GM18502 (cell line): ENCODE results near the gene HPF1.
A peak's percentile ranks its signal among the peaks of the same experiment; 100 is the strongest.
"Not testable (repeated sequence)": the region's sequence is repeated elsewhere in the genome, so short reads cannot be mapped to it uniquely, and the experiment has no call there.

Experiments used
- ATAC-seq: cut with Tn5 transposase; IDR thresholded peaks from one replicate; pipeline ENCODE4 v1.9.1; 2021; ENCODE audit warnings: mild to moderate bottlenecking; ENCODE audit not compliant: unreplicated experiment, poor library complexity

The HPF1 gene

DNA sequence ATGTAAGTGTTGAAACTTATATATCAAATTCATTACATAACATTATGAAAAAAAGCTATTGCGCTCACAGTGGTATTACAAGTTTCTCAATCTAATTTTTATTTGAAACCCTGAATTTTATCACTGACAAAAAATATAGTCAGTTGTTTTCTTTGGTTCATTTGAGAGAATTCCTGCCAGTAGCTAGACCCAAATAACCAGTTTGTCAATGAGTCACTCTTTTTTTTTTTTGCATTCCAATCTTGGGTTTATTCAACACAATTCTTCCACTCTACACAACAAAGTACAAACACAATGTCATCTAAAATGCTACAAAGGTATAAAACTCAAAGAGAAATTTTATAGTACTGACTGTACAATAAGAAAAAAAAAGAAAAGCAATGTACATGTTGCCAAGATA is 13.1 kb downstream of the HPF1 start:
- no peak for ATAC-seq

DNA sequence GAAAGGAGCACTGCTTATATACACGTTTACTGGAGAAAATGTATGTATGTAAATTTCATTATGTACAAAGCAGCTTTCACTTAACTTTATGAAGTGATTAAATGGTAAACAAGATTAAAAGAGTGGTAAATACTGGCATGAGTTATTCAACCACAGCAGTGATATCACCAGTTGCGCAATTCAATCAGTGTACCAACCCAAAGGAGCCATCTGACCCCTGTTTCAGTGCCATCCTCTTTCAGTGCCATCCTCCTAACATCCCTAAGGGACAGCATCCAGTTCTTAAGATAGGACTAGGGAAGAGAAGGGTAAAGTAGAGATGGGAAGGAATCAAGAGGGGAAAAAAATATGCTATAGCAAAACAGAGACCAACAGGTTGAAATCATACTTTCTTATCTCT is 16.2 kb downstream of the HPF1 start:
- no peak for ATAC-seq

DNA sequence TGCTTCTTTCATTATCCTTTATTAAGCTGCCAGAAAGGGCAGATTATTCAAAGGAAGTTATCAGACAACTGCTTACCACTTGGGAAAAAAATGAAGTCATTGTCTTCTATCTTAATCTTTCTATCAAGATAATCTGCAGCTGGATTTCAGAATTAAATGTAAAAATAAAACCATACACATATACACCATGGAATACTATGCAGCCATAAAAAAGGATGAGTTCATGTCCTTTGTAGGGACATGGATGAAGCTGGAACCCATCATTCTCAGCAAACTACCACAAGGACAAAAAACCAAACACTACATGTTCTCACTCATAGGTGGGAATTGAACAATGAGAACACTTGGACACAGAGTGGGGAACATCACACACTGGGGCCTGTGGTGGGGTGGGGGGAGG is 19.1 kb downstream of the HPF1 start:
- ATAC-seq: not testable (repeated sequence)

- ATAC-seq: no peak
Measured at GRCh38 chr4:169730564-169730963, 27.2 kb downstream of the HPF1 start.

DNA sequence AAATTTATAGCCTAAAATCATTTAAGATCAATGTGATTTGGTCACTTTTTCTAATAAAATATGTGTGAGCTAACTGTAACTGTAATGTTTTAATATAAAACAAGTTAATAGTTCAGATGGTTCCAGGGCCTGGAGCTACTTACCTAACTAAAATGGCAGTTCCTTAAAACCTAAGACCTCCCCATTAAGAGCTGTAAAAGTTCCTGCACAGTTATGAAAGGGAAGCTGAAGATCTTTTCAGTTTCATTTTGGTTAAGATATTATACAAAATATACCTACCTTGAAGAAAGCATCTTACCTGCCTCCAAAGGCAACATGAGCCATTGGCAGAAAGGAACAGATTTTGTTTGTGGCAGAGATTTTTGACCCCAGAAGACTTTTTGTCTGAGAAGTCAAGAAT is 30.1 kb downstream of the HPF1 start:
- ATAC-seq: peak; percentile 57

DNA sequence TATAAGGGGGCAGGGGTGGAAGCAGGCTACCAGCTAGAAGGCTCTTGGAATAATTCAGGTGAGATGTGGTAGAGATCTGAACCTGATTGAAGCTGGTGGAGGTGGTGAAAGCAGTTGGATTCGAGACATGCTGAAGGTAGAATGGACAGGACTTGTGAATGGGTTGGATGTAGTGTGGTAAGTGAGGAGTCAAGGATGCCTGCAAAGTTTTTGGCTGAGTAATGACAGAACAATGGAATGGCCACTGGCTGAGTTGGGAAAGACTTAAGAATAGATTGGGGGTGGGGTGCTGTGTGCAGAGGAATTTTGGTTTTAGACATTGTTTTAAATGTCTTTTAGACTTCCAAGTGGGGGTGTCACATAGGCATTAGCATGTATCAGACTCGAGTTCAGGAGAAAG is 33.5 kb downstream of the HPF1 start:
- no peak for ATAC-seq

- ATAC-seq: no peak
Measured at GRCh38 chr4:169723207-169723965, 34.4 kb downstream of the HPF1 start.

- no peak for ATAC-seq
Measured at GRCh38 chr4:169720529-169720928, 37.2 kb downstream of the HPF1 start.

GRCh38 chr4:169716677-169717076 is 41.1 kb downstream of the HPF1 start:
- no peak for ATAC-seq

- ATAC-seq: no peak
Measured at GRCh38 chr4:169715826-169716225, 41.9 kb downstream of the HPF1 start.

GRCh38 chr4:169707958-169708643 is 49.6 kb downstream of the HPF1 start:
- ATAC-seq: no peak

DNA sequence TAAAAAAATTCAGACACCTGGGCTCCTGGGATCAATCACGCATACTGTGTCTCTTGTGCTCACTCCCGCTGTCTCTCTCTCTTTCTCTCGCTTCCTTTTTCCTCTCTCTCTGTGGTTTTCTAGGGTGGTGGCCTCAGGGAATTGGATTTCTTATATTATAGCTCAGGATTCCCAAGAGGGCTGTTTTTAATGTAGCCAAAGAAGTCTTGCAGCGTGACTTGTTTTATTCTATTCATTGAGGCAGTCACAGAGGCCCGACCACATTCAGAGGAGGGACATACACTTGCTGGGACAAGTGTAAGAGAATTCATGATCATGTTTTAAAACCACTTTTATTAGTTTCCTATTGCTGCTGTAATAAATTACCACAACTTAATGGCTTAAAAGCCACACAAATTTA is 59.4 kb downstream of the HPF1 start:
- no peak for ATAC-seq

DNA sequence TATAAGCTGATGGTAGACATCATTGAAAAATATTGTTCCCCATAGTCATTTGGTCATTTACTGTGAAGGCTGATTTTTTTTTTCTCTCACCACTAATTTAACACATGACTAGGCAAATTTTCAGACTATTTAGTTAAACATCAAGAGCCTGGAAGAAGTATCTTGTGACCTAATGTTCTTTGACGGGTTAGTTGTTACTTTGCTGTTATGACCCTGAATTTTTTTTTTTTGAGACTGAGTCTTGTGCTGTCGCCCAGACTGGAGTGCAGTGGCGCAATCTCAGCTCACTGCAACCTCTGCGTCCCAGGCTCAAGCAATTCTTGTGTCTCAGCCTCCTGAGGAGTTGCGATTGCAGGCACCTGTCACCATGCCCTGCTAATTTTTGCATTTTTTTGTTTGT is 67.0 kb downstream of the HPF1 start:
- no peak for ATAC-seq

- no peak for ATAC-seq
Measured at GRCh38 chr4:169689681-169690080, 68.1 kb downstream of the HPF1 start.

GRCh38 chr4:169682372-169683047 is 75.2 kb downstream of the HPF1 start:
- ATAC-seq: no peak
